HS-5 (cell line): ENCODE results near the gene PTPRM.

ENCODE experiments used
- DNase-seq: peaks from one replicate; pipeline ENCODE4 v3.0.0-alpha.2; 2012; ENCODE audit warnings: low read depth

The PTPRM gene

GRCh38 chr18:8175501-8176061 lies 608.5 kb downstream of the PTPRM start:
- no peak for DNase-seq

GRCh38 chr18:8176109-8176508 lies 609.0 kb downstream of the PTPRM start:
- no peak for DNase-seq

GRCh38 chr18:8176554-8176953 lies 609.4 kb downstream of the PTPRM start:
- no peak for DNase-seq

DNA sequence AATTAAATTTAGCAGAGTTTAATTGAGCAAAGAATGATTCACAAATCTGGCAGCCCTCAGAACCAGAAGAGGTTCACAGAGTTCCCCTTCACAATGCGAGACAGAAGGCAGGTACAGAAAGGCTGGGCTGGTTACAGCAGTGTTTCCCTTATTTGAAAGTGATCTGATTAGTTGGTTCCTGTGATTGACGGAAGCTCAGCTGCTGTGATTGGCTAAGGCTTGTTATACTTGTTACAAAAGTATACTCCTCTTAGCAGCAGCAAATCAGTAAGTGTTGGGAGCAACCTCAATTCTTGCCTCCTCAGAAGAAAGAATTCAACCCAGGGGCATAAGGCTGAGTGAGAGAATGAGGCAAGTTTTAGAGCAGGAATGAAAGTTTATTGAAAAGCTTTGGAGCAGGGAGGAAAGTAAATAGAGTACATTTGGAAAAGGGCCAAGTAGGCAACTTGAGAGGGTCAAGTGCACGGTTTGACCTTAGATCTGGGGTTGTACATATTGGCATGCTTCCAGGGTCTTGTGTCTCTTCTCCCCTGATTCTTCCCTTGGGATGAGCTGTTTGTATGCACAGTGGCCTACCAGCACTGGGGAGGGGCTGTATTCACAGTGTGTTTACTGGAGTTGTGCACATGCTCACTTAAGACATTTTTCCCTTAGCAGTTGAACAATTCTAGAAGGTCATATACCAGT lies 610.4 kb downstream of the PTPRM start:
- DNase-seq: no peak

DNA sequence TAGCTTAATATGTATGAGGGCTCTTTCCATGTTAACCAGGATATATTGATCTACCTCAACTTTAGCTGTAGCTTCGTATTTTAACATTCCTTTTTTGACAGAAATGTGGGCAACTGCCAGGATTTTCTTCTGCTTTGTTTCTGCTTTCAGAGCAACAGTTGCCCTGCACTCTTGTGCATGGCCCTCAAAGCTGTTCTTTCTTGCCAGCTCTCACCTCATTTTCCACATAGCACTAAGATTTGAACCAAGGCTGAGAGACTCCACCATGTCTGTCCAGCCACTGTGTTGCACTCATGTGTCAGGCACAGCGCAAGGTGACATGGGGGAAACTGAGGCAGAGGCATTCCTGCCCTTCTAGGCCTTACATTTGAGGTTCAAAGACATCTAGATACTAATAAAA lies 619.3 kb downstream of the PTPRM start:
- no peak for DNase-seq

DNA sequence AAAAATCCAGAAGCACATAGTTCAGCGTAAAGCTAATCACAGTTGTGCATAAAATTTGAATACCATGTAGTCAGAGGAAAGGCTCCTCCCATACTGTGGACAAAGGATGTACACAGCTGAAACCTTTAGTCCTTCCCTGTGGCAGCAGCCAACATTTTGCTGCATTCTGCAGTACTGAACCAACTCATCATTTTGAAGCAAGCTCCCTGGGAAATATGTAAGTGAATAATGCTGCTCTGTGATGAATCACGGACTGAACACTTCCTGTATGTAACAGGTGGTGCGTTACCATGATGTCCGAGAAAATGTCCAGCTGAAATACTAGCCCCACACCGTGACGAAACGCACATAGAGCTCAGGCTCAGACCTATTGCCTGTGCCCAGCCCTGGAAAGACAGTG lies 621.1 kb downstream of the PTPRM start:
- DNase-seq: peak; percentile 28

DNA sequence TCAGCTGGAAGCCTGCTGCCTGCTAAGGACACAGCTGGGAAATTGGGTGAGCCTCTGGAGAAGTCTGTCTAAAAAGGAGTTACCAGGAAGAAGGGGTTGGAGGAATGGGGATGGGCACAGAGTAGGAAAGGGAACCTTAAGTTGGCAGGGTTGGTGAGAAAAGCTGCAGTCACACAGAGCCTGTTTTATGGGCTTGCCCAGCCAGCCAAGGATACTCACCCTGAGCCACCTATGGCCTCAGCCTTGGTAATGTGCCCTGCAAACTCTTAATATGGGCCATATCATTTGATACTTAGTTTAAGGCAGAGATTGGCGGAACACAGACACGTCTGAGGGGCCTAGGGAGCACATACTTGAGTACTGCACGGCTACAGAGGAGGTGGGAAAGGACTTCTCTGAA lies 623.9 kb downstream of the PTPRM start:
- DNase-seq: no peak

DNA sequence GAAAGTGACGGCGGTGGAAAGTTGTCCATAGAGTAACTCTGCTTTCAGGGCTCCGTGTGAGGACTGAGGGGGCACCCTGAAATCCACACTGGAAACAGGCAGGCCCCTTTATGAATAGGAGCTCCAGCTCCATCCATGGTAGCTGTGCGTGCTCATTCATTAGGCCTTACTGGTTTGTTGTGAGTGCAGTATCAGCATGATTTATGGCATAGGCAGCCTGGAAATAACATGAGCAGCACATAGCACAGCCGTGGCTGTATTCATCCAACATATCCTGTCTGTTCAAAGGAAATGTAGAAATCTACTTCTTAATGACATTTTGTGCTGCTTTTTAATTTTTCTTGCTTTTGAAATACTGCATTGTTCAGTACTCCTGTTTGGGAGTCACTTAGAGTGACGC lies 627.3 kb downstream of the PTPRM start:
- DNase-seq: no peak

GRCh38 chr18:8196238-8196637 lies 629.1 kb downstream of the PTPRM start:
- DNase-seq: no peak

GRCh38 chr18:8197499-8197898 lies 630.4 kb downstream of the PTPRM start:
- no peak for DNase-seq

DNA sequence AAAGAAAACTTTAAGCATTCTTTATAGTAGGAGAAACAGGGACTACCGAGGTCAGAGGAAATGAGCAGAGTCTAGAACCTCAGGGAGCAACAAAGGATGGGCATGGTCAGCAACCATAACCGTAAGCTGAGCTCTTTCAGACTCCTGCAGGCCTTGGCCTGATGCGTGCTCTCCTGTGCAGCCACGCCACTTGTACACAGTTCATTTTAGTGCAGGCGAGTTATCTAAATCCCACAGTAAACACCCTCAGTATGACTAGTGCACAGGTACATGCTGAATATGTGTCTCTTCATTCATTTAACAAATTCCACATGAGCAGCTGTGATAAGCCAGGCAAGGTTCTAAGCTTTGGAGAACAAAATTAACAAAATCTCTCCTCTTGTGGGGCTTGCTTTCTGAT lies 640.9 kb downstream of the PTPRM start:
- DNase-seq: no peak

DNA sequence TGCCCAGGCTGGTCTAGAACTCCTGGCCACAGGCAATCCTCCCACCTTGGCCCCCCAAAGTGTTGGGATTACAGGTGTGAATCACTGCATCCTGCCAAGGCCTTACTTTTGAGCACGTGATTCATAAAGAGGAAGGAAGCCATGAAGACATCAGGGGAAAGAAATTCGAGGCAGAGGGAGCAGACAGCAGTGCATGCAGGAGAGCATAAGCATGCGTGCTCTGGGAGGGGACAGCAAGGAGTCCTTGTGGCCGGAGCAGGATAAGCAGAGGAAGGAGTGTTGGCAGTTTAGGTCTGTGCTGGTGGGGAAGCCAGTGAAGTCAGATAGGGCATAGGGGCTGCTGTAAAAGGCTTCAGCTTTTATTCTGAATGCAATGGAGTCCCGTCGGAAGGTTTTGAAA lies 641.6 kb downstream of the PTPRM start:
- DNase-seq: no peak

DNA sequence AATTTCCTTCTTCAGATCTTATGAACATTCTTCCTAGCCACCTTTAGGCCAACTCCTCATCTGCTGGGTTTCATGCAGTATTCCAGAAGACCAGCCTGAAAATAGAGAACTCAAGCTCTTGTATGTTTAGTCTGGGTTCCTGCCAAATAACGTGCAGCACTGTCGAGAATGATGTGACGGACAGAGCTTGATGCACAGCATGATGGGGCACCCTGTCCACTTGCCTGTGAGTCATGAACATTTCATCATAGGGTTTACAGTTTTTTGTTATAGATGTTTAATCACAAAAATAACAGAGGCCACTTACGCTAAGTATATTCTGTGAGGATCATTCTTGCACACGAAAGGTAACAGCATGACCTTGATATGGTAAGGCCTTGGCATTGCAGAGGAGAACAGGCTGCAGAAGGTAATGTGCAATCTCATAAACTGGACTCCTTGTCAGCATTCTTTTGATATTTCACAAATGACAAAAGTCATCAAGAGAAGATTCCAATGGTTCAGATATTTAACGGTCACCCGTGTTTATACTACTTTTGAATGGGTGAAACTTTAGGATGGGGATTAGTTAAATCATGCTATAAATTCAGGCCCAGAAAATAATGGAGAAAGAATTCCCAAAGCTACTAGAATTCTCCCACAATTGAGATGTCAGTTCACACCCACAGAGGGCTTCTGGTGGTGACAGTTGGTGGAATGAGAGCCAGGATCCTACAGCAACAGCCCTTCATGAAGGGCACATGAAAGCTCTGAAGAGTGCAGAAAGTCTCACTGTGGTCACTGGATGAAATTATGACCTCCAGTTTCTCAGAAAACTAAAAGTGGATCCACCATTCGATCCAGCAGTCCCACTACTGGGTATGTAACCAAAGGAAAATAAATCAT lies 646.0 kb downstream of the PTPRM start:
- no peak for DNase-seq

GRCh38 chr18:8215741-8216140 lies 648.6 kb downstream of the PTPRM start:
- no peak for DNase-seq

- DNase-seq: no peak
Observed at GRCh38 chr18:8217051-8217564, 650.0 kb downstream of the PTPRM start.

DNA sequence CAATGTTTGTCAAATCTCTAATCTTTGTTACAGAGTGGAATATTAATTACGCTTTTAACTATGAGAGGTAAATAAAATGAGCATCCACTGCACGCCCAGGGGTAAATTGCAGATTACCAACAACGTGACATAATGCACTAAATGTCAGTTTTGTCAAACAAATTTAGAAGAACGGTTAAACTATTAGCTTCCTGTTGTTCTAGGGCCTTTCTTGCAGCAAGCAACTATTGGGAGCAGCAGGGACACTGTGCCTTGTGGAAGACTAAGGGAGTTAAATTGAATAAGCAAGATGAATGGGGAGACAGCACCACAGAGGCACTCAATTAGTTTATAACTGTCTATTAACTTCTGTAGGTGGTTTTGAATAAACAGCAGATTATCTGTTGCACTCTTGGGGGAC lies 651.1 kb downstream of the PTPRM start:
- no peak for DNase-seq

- DNase-seq: no peak
Observed at GRCh38 chr18:8221452-8221851, 654.3 kb downstream of the PTPRM start.

DNA sequence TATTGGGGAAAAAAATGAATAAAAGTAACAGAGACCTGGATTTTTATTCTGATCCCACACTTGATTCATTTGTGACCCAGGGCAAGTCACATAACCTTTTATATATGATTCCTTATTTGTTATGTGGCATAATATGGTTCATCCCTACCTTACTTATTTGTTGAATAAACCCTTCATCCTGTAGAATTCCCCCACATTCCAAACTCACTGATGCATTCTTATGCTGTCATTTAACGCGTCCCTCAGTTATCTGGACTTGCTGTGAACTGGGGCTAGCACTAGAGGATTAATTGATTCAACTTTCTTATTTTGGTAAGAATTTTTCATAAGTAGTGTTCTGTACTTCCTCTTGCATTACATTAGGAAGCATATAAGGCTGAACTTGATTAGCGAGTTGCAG lies 657.5 kb downstream of the PTPRM start:
- no peak for DNase-seq

DNA sequence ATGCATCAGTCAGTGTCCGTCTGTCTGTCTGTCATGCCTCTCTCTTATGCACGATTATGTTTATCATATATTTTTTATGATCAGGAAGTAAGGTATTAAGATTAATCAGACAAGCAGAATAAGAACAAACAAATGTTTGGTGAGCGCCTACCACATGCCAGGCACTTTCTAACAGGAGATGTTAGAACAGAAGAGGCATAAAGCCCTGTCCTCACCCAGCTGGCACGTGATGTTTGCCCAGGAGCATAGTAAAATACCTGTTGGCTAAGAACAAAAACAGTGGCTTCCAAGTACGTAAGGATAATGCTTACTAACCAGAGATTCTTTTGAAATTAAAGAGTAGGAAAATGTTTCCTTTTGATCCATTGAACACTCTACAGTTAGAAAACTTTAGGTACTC lies 661.9 kb downstream of the PTPRM start:
- DNase-seq: no peak

GRCh38 chr18:8229787-8230186 lies 662.7 kb downstream of the PTPRM start:
- DNase-seq: no peak

DNA sequence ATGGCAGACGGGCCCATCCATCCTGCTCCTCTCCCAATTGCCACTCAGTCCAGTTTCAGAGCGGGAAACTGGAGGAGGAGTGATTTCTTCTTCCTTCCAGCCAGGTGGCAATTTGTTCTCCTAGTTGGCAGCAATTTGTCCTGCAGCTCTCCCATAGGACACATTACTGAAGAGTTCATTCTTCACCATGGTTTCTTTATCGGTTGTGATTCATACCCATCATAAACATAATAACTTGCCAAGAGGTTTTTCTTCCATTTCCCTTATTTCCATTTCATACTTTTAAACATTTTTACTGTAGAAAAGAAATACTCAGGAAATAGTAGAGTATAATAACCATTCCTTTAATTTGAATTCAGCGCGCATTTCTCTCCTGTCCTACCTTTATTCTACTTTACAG lies 664.2 kb downstream of the PTPRM start:
- DNase-seq: no peak

GRCh38 chr18:8232791-8233190 lies 665.7 kb downstream of the PTPRM start:
- no peak for DNase-seq

GRCh38 chr18:8235894-8236293 lies 668.8 kb downstream of the PTPRM start:
- DNase-seq: no peak
